IPS-18c (cell line): ENCODE measurements around the gene SFXN4.
"Not testable (repeated sequence)": the region's sequence is repeated elsewhere in the genome, so short reads cannot be mapped to it uniquely, and the experiment has no call there.

Experiments used
- H3K4me3 ChIP-seq: 2 replicates; pipeline ENCODE4 v1.7.0; 2013; ENCODE audit warnings: low read depth, mild to moderate bottlenecking, low read length, moderate library complexity; ENCODE audit not compliant: insufficient read depth
- H3K9me3 ChIP-seq: one replicate; pipeline ENCODE4 v1.6.1; 2013; ENCODE audit warnings: mild to moderate bottlenecking, low read length, moderate library complexity; ENCODE audit not compliant: control insufficient read depth, insufficient read depth

The SFXN4 gene

DNA sequence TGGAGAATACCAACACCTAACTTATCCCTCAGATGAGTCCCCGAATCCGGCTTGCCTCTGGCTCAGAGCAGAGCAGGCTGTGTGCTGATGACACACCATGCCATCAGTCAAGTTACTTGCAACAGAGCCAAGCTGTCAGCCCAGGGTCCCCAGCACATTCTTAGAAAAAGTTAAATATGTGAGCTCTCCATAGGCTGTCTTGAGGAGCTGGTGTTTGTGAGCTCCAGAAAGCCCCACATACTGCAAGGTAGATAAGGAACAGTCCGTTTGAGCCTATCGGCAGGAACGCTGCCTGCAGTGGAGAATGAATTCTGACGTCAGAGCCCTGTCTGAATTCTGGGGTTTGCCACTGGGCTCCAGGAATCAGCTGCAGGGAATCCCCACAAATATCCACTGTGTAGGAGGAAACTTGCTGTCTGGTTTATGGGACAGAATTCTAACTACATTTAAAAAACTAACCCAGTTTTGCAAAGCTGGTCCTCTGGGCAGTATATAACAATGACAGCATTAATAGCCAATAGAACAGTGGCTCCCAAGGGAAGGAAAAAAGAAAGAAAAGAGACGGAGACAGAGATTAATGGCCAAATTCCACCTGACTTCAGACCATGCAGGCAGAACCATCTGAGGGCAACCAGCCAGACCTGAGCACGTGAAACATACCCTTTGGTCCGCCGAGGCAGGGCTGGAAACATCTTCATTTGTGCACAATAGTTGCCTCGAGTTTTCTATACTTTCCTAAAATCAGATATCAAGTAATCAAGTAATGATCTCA, 3.6 kb downstream of the SFXN4 start:
- H3K4me3 ChIP-seq = no peak overlapping the region
- no peaks in the 10 kb centered on the region for H3K9me3 ChIP-seq

DNA sequence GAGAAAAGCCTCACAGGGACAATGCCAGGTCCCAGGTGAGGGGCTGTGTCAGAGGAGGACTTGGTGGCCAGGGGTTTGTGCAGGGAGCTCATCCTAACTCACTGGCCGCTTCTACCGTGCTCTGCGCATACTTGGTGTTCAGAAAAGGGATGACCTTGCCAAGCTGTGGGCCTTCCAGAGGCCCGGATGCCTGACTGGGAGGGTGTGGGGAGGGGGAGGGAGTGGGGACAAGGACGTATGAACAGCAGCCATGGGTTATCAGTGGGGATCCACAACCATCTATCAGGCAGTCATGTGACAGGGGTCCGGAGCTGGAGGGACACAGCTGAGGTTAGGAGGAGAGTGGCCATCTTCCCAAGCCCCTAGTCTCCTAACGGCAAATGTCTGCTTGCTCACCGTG, 6.2 kb downstream of the SFXN4 start:
- no peak overlapping the region for H3K4me3 ChIP-seq
- H3K9me3 ChIP-seq = no peaks in the 10 kb centered on the region

DNA sequence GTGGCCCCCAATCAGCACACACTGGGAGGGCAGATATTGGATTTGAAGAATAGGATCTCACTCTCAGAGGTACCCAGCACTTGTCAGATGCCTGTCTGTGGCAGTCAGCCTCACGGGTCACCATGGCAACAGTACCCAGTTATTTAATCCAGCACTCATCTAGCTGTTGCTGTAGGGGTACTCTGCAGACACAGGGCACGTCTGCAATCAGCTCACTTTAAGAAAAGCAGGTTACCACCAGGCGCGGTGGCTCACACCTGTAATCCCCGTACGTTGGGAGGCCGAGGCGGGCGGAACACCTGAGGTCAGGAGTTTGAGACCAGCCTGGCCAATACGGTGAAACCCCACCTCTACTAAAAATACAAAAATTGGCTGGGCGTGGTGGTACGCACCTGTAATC, 11.9 kb downstream of the SFXN4 start:
- Histone ChIP-seq H3K9me3 (no peaks in the 10 kb centered on the region), H3K4me3 (no peak overlapping the region)

DNA sequence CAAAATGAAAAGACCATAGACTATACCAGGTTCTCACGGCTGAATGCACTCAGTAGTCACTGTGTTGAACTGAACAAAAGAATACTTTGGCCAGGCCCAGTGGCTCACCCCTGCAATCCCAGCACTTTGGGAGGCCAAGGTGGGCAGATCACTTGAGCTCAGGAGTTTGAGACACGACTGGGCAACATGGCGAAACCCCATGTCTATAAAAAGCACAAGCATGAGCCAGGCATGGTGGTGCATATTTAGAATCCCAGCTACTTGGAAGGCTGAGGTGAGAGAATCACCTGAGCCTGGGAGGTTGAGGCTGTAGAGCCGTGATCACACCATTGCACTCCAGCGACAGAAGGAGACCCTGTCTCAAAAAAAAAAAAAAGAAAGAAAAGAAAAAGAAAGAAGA, 12.5 kb downstream of the SFXN4 start:
- no peaks in the 10 kb centered on the region for H3K9me3 ChIP-seq
- H3K4me3 ChIP-seq = no peak overlapping the region

DNA sequence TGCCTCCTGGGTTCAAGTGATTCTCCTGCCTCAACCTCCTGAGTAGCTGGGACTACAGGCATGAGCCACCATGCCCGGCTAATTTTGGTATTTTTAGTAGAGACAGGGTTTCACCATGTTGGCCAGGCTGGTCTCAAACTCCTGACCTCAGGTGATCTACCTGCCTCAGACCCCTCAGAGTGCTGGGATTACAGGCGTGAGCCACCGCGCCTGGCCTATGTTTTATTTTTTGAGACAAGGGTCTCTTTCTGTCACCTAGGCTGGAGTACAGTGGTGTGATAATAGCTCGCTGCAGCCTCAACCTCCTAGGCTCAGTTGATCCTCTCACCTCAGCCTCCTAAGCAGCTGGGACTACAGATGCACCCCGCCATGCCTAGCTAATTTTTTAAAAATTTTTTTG, 13.9 kb downstream of the SFXN4 start:
- not testable (repeated sequence) for H3K4me3 ChIP-seq, H3K9me3 ChIP-seq

DNA sequence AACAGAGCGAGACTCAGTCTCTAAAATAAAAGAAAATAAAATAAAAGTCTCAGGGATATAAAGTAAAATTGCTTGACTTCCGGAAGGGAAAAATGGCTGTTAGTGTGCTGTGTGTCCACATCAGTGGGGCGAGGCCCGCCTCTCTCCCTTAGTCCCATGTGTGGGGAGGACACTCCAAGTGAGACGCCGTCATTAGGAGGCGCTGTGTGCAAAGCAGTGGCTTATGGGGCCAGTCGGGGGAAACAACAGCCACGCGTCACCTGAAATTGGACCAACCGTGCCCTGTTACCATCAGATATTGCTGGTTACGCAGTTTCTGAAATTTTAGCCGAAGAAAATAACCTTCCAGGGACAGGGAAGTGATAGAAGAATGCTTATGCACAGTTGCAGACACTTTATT, 15.8 kb downstream of the SFXN4 start:
- Histone ChIP-seq H3K4me3 (no peak overlapping the region), H3K9me3 (no peaks in the 10 kb centered on the region)

DNA sequence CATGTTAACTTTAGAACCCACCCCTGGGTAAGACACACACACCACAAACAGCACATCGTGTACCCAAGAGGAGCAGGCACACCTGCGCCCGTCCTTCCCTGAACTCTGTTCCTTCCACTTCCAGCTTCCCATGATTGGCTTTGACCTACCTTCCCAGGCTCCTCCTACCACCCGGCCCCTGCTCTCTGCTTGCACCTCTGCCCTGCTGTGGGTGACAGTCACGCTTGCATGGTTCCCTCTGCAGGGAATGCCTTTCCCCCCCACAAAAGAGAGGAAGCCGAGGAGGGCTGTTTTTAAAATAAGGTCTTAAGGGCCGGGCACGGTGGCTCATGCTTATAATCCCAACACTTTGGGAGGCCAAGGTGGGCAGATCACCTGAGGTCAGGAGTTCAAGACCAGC, 16.4 kb downstream of the SFXN4 start:
- H3K4me3 ChIP-seq = no peak overlapping the region
- H3K9me3 ChIP-seq = no peaks in the 10 kb centered on the region

DNA sequence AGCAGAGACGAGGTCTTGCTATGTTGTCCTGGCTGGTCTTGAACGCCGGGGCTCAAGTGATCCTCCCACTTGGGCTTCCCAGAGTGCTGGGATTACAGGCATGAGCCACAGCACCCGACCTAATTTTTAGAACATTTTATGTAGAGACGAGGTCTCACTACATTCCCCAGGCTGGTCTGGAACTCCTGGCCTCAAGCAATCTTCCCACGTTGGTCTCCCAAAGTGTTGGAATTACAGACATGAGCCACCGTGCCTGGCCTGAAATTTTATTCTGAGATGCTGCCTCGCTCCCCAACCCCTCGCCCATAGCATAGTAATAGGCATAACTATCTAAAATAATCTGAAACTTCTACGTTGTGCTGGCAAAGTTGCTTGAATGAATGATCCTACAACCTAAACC, 21.9 kb downstream of the SFXN4 start:
- Histone ChIP-seq H3K9me3 (peaks cover 4% of the 10 kb centered on the region), H3K4me3 (no peak overlapping the region)

DNA sequence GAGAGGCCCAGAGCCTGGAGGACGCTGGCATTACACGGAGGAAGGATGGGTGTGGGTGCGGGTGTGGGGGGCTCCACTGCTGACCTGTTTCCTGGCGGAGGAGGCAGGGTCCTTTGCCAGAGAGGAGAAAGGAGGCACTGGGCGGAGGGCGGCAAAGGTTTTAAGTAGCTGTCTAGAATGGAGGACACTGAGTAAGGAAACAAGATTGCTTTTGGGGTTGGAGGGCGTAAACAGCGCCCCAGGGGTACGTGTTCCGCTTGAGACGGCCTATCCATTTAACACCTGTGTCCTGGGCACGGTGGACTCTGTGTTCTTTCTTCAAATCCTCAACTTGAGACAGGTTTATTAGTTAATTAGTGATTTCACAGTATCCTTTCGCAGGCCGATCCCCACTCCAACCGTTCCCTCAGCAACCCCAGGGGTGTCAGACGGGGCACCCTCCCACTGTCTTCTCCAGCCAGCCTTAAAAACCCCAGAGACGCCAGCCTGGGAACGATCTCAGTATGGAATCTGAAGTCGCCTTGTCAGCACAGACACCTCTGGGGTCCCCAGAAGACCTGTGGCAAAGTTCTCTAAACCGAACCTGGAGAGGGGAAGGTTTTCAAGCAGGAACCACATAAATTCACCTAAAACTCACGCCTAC, 24.8 kb downstream of the SFXN4 start:
- H3K9me3 ChIP-seq = peaks cover 4% of the 10 kb centered on the region
- H3K4me3 ChIP-seq = no peak overlapping the region

DNA sequence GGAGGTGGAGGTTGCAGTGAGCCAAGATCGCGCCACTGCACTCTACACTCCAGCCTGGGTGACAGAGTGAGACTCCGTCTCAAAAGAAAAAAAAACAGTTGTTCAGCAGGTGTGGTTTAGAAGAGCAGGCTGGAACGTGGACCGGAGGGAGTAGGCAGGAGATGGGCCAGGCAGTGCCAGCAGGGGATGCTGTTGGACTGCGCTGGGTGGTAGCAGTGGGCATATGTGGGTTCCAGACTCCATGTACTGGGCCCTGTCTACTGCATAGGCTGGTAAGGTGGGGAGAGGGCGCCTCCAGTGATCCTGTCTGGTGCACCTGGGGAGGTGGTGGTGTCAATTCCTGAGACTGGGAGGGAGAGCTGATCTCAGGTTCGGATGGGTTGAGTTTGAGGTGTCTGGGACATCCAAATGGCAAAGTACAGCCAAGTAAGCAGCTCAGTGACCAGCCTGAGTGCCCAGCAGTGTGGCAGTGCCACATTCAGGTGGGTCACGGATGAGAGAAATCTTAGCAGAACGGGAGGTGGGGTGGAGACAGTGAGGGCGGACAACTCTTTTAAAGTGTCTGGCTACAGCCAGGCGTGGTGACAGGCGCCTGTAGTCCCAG, 25.9 kb downstream of the SFXN4 start:
- Histone ChIP-seq H3K4me3 (no peak overlapping the region), H3K9me3 (peaks cover 4% of the 10 kb centered on the region)

DNA sequence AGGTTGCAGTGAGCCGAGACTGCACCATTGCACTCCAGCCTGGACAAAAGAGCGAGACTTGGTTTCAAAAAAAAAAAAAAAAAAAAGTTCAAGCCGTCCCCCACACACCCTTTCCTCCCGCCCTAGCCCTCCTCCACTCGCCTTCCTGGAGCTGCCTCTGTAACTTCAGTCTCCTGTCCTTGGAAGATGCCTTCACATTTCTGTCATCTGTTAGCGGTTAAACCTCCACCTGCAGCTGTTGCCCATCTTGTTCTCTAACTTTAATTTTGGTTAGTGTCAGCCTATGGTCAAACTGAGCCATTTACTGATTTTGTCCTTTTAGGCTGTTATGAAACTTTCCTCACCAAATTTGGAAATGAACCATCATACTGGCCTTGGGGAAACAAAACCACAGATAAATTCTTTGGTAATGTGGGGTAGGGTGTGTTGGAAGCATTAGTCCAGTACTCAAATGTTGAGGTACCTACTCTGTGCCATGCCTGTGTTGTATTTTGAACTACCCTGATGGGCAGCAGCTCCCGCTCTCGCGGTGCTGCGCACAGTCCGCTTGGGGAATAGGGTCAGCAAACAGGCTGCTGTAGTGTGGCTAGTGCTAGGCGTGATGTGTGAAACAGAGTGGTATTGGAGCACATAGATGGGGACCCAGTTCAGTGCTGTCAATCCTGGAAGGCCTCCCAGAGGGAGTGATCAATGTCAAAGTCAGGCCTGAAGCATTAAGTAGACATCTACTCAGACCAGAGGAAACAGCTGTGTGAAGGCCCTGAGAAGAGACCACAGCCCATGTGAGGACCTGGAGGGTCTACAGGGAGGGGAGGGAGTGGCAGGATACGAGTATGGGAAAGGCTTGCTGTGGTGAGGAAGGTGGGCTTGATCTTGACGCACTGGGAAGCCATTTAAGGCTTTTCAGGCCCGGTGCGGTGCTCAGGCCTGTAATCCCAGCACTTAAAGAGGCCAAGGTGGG, 26.9 kb downstream of the SFXN4 start:
- Histone ChIP-seq H3K9me3 (peaks cover 4% of the 10 kb centered on the region), H3K4me3 (no peak overlapping the region)

DNA sequence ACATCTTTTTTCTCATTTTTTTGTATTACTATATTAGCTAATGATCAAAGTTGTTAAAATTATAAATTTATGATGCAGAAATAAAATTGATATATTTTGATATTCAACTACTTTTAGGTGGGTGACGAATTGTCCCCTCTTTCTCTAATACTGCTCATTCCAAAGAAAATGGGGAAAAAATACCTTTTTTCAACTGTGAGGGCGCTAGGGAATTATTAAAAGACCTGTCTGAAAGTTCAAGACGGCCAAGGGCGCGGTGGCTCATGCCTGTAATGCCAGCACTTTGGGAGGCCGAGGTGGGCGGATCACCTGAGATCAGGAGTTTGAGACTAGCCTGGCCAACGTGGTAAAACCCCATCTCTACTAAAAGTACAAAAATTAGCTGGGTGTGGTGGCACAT, 27.6 kb downstream of the SFXN4 start:
- H3K4me3 ChIP-seq, H3K9me3 ChIP-seq: not testable (repeated sequence)

DNA sequence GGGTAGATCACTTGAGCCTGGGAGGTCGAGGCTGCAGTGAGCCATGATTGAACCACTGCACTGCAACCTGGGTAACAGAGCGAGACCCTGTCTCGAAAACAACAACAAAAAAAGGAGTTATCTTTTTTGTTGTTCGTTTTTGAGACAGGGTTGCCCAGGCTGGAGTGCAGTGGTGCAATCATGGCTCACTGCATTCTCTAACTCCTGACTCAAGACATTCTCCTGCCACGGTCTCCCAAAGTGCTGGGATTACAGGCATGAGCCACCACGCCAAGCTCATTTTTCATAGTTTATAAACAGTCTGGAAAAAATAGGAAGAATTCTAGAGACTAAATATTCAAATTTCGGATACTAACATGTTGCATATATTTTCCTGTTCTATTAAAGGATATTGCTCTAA, 29.4 kb downstream of the SFXN4 start:
- H3K9me3 ChIP-seq = no peaks in the 10 kb centered on the region
- H3K4me3 ChIP-seq = no peak overlapping the region

DNA sequence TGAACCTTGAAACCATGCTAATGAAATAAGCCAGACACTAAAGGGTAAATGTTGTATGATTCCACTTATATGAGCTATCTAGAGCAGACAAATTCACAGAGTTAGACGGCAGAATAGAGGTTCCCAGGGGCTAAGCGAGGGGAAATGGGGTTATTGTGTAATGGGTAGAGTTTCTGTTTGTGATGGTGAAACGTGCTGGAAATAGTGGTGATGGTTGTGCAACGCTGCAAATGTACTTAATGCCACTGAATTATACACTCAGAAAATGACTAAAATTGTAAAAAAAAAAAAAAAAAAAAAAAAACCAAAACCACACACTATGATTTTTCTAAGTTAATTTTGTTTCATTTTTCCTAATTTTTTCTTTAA, 30.0 kb downstream of the SFXN4 start:
- Histone ChIP-seq H3K4me3 (no peak overlapping the region), H3K9me3 (no peaks in the 10 kb centered on the region)

DNA sequence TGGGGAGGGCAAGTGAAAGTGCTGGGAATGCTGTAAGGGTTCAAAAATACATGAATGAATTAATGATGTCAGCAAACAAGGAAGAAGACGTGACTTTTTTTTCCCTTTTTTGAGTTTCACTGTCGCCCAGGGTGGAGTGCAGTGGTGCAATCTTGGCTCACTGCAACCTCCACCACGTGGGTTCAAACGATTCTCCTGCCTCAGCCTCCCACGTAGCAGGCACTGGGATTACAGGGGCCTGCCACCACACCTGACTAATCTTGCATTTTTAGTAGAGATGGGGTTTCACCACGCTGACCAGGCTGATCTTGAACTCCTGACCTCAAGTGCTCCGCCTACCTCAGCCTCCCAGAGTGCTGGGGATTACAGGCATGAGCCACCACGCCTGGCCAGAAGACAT, 31.6 kb downstream of the SFXN4 start:
- Histone ChIP-seq H3K4me3 (no peak overlapping the region), H3K9me3 (no peaks in the 10 kb centered on the region)

DNA sequence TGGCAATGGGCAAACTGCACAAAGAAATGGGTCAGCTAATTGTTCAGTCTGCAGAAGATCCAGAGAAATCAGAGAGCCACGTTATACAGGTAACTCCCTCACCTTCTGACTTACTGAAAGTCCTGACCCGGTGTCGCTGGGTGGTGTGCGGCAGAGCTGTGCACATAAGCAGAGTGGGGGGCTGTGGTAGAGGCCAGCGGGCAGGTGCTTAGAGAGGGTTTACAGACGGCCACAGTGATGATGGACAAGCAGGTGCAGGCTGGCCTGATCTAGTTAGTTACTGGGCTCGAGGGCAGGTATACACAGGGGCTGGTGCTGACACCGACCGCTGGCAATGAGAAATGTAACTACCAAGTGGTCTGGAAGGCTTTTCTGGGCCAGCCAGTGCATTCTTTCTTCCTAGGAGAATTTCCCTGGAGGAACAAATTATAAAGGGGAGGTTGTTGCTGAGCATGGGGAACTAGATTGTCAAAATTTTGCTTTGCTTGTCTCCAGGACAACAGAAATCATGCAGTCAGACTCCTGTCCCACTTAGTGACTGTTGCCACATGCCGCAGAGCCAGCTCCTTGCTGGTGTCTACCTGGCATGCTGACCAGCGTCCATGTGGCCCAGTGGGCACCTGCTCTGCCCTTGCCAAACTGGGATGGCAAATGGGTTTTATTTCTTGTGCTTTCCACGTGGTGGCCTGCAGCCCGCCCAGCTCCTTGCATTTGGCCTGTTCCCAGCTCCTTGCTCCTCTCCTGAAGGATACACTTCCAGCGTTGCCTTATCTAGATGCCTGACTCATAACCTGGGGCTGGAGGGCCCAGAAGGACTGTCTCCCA, 32.8 kb downstream of the SFXN4 start:
- H3K9me3 ChIP-seq = no peaks in the 10 kb centered on the region
- no peak overlapping the region for H3K4me3 ChIP-seq
